Fibroblast of gingiva (primary cell): ENCODE data around the gene SSTR5.

Experiments used
- DNase-seq: peaks from one replicate; pipeline ENCODE4 v3.0.0-alpha.2; 2011; ENCODE audit warnings: low read depth

Gene SSTR5

GRCh38 chr16:1072526-1073261, at the start of gene SSTR5:
TSS of gene SSTR5 (plus strand) at chr16:1072747. CDS start at chr16:1078869, 6,122 bp downstream.
- DNase-seq = no peak

GRCh38 chr16:1024138-1024537, 48.4 kb upstream of the SSTR5 start:
- DNase-seq = no peak

- DNase-seq = peak; percentile 21
These were observed 47.3 kb upstream of the SSTR5 start for GRCh38 chr16:1025183-1025809.

DNA sequence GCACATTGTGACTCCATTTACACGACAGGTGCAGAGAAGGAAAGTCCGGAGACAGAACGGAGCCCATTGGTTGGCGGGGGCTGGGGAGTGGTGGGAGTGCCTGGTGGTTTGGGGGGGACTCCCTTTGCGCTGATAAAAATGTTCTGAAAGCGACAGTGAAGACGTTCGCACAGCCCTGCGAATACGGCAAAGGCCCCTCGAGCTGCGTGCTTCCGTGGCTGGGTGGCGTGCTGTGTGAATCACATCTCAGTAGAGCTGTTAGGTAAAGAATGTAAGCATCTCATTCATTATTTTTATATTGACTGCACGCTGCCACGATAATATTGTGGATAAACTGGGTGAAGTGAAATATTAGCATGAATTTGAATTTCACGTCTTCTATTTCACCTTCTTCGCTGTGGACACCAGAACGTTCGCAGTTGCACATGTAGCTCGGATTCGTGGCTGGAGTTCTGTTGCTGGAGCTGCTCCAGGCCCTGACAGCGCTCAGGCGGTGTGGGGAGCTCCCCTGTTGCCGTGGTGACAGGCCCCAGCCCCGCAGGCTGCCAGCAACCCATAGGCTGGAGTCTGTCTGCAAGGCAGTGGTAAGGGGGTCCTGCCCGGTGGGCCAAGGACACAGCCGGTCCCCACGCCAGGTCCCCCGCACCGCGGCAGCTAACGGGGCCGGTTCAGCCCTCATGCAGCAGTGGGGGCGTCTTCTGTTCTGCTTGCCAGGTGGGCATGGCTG, 46.3 kb upstream of the SSTR5 start:
- DNase-seq = no peak

GRCh38 chr16:1026784-1027500, 45.6 kb upstream of the SSTR5 start:
- DNase-seq = no peak

- no peak for DNase-seq
These were observed 45.1 kb upstream of the SSTR5 start for GRCh38 chr16:1027501-1027815.

DNA sequence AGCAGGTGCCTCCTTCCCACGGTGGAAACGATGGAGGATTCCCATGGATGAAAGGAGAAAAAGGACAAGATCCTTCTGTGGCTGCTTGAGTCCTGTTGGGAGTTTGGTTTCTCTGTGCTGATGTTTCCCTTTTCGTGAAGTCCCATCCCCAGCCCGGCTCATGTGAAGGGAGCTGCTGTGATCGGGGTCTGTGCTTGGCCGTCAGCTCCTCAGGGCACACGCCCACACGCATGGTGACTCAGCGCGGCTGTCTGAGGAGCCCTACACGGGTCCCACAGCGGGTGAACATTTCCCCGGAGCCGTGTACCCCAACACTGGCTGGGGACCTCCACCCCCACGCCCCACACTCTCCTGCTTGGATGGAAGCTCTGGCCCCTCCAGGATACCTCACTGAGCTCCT, 44.5 kb upstream of the SSTR5 start:
- no peak for DNase-seq

GRCh38 chr16:1028524-1029258, 43.9 kb upstream of the SSTR5 start:
- DNase-seq = no peak

DNA sequence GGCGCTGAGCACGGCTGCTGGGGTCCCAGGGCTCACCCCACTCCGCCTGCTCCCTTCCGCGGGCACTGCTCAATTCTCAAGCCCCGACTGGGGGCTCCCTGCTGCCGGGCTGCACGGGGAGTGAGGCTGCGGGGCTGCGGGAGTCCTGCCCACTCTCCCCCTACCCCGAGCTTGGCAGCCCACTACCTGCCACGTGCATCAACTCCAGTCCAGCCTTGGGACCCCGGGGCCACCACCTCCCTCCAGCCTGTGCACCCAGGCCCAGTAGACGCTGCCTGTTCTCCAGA, 43.3 kb upstream of the SSTR5 start:
- no peak for DNase-seq

DNA sequence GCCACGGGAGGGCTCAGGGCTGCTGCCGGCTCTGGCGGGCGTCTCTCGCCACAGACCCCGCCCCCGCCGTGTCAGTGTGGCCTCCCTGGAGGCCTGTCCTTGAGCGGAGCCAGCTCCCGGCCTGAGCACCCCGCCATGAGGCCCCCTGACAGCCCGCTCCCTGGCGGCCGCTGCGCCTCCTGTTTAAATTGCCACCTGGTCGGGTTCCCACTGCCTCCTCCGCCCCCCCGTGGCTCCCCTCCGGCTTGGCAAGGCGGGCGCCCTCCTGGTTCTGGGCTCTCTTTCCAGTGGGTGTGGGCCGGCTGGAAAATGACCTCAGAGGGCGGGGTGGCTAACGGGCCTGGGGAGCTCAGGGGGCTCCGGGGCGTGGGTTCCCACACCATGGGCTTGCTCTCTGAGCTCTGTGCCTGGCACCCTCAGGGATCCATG, 42.1 kb upstream of the SSTR5 start:
- no peak for DNase-seq

- no peak for DNase-seq
These were observed 40.9 kb upstream of the SSTR5 start for GRCh38 chr16:1031666-1032065.

DNA sequence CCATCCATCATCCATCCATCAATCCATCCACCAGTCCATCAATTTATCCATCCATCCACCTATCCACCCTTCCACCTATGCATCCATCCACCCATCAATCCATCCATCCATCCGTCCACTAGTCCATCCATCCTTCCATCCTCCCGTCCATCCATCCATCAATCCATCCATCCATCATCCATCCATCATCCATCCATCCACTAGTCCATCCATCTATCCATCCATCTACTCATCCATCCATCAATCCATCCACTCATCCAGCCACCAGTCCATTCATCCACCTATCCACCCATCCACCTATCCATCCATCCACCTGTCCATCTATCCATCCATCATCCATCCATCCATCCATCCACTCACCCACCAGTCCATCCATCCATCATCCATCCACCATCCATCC, 39.9 kb upstream of the SSTR5 start:
- DNase-seq = no peak

GRCh38 chr16:1033128-1033679, 39.3 kb upstream of the SSTR5 start:
- DNase-seq = no peak

DNA sequence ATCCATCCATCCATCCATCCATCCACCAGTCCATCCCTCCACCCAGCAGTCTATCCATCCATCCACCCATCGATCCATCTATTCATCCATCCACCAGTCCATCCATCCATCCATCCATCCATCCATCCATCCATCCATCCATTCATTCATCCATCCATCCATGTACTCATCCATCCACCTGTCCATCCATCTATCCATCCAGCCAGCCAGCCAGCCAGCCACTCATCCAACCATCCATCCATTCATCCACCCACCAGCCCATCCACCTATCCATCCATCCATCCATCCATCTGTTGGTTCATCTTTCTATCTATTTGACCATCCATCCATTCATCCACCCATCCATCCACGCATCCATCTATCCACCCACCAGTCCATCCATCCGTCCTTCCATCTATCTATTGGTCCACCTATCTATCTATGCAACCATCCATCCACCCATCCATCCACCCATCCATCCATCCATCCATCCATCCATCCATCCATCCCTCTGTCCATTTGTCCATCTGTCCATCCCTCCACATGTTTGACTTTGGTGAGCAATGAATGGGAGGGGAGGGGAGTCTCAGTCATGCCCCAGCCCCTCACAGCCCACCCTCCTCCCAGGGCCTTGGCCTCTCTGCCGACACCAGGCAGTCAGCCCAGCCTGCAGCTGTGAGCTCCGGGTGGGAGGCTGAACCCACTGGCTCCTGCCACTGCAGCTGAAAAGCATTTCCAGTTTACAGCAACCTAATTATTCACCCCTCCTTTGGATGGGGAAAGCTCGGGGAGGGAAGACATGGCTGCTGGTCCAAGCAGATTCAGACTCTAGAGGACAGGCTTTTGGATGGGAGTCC, 38.1 kb upstream of the SSTR5 start:
- no peak for DNase-seq

DNA sequence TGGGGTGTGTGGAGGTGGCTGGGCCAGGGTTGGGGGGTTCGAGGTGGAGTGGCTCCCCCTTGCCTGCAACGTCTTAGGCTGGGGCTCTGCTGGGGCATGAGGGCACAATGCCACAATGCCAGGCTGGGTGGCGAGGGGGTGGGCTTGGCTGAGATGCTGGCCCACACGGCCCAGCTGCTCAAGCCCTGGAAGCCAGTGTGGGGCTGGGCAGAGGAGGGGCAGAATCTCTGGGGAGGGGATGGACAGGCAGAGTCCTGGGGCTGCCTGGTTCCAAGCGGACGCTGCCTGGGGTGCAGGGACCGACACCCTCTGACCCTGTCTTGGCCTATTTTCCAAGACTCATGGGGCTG, 37.5 kb upstream of the SSTR5 start:
- no peak for DNase-seq

DNA sequence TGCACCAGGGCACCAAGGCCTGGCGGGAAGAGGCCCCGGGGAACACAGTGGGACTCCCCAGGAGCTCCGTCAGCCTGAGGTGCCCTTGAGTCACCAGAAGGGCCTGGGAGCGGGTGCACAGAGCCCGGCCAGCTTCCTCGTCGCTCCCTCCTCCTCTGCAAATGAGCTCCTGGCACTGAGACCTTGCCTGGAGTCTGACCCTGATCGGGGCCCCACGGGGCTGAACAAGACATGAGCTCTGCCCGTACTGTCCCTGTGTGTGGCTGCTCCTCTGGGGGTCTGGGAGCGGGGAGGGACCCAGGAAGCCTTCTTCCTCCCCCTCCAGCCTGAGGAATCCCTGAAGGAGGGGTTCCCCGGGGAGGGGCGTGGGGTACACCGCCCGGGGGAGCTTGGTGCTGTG, 36.4 kb upstream of the SSTR5 start:
- no peak for DNase-seq

GRCh38 chr16:1036726-1037393, 35.7 kb upstream of the SSTR5 start:
- no peak for DNase-seq

DNA sequence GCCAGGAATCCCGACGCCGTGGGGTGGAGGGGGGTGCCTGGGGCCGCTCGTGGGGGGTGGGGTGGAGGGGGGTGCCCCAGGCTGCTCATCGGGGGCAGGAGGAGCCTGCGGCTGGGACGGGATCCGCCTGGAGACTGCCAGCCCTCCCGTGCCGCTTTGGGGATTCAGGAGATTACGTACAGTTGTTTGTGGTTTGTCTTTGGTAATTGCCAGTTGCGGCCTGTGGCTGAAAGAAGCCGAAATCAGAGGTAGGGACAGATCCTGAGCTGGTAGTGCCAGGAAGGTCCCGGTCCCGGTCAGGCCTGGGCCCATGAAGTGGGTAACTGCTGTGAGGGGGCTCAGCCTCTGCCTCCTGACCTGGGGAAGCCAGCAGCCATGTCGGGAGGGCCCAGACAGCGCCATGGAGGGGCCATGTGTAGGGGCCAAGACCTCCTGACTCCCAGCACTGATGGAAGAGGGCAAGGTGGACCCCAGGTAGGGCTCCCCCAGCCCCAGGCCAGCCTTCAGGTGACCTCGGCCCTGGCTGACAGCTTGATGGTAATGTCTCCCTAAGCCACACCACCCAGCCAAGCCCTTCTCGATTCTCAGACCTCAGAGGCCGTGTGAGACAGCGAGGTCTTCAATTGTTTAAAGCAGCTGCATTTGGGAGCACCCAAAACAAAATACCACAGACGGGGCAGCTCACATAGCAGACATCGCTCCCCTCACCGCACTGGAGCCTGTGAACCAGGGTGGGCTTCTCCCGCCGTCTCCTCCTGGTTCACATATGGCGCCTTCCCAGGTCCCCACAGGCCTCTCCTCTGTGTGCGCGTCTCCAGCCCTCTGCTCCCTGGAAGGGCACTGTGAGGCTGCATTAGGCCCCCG, 34.9 kb upstream of the SSTR5 start:
- DNase-seq = no peak

DNA sequence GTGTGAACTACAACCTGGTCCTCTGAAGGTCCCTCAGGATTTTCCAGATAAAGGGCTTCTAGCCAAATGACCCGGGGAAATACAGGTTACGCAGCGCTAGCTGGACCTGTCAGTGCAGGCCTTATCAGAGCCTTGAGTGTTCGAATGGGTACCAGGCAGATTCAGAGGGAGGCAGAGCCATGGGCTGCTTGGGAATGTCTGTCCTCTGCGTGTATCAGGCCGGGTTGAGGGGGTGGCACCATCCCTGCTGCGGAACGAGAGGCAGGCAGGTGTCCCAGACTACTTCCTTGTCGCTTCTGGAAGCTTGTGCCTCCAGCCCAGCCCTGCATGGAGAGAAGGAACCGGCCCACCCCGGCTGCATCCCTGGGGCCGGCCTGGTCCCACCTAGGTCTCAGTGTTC, 33.6 kb upstream of the SSTR5 start:
- DNase-seq = no peak

DNA sequence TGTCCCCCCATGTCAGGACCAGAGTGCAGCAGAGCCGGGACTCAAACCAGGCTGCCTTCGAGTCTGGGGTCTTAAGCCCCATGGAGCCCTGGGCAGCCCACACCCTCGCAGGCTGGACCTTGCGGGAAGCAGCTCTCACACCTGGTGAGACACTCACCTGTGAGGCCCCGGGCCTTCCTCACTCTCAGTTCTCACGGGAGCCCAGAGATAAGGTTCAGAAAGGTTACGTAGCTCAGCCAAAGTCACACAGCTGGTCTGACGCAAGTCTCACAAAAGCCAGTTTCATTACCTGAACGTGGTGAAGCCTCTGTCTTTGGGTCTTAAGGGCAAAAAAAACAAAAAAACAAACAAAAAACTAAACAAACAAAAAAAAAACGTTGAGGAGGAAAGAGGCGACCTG, 32.8 kb upstream of the SSTR5 start:
- no peak for DNase-seq
